Endometrial microvascular endothelial cells (primary cell): ENCODE results near the gene ADPRHL1. TPM values are rescaled to one million over a fixed set of nuclear protein-coding genes. Genes with fewer than 3 reads are reported as not detected.
"Not testable (repeated sequence)": the region's sequence is repeated elsewhere in the genome, so short reads cannot be mapped to it uniquely, and the experiment has no call there.

Experiments
- in situ Hi-C: cut with HindIII; loops from 2 replicates; pipeline ENCODE4 v1.10.0; 2017; ENCODE audit warnings: low sequenced_read_pairs, low pct_unique_long_range_greater_than_20kb; ENCODE audit errors: inconsistent ontology term
- total RNA-seq: library from RNA; depleted of rRNA; stranded (reverse); fragments of >200 nt; gene quantifications from one replicate; pipeline ENCODE4 v1.2.3, GENCODE V29; 2015; ENCODE audit errors: inconsistent ontology term

Gene ADPRHL1
- total RNA-seq, 1 donor from 2014 or later, result 17.5 TPM

DNA sequence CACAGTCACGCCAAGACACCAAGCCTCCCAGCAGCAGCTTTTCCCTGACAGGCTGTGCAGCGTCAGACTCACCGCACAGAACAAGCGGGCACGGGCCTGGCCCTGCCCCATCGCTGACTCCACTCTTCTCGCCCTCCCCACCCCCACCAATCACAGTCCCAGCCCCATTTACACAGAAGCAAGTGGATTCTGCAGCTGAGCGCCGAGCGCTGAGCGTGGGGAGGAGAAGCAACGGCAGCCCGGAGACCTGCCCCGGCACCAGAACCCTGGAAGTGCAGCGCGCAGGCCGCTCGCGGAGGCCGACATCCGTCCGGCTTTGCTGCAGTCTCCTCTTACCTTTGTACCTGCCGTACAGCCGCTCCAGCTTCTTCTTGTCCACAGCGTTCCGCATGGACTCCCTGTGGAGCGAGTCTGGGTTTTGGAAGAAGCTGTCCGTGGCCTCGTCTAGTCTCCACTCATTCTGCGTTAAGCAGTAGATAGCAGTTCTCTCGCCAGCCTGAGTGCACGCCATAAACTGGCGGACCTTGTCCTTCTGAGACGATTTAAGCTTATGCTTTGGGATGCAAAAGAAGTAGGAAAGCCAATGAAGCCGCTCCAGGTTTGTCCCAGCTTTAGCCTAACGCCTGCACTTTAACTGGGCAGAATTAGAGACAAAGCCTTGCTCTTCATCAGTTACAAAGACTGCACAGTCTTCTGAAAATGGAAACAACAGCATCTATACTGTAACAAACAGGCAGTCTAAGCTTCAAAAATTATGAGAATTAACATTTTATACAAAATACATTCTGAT, 30.4 kb upstream of the ADPRHL1 start:
- in situ Hi-C loops, result no loop called here

DNA sequence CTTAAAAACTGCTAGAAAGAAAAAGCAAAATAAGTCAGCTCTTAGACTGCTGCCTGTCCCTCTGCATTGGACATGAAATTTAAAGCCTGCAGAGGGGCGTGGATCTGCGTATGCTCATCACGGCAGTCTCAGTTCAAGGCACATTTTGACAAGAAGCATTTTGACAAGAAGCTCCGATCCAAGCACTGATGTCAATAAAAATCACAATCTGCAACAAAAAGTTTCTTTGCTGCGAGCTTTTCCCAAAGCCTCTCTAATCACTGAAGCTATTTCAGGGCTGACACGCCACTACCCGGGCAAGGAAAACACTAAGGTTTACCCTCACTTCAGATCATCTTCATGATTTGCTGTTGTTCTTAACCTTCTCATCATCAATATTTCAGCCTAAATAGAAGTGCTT, 29.8 kb upstream of the ADPRHL1 start:
- in situ Hi-C loops, result no loop called here

DNA sequence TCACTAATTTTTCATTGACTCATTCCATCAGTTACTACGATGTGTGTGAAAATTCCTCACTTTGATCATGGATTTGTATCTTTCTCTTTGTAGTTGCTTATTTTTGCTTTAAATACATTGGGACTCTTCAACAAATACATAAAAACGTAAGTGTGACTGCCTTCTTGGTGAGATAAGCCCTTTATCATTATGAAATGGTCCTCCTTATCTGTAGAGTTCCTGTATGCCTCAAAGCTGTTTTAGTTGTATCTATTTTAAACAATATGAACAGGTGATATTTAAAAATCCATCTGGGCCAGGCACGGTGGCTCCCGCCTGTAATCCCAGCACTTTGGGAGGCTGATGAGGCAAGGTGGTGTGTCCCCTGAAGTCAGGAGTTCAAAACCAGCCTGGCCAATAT, 25.9 kb upstream of the ADPRHL1 start:
- in situ Hi-C loops, result no loop called here

DNA sequence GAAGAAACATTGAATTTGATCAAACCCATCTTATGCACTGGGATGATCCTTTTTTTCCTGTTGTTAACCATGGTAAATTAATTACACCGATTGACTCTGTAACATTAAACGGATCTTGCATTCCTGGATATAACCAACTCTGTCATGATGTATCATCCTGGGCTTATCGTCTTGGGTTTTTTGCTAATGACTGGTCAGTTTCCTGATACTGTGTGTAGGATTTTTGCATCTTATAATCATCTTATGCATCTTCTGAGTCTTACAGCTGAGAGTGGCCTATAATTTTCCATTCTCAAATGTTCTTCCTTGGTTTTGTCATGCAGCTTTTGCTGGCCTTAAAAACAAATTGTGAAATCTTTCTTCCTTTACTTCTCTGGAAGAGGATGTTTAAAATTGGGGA, 24.4 kb upstream of the ADPRHL1 start:
- in situ Hi-C loops, result no loop called here

DNA sequence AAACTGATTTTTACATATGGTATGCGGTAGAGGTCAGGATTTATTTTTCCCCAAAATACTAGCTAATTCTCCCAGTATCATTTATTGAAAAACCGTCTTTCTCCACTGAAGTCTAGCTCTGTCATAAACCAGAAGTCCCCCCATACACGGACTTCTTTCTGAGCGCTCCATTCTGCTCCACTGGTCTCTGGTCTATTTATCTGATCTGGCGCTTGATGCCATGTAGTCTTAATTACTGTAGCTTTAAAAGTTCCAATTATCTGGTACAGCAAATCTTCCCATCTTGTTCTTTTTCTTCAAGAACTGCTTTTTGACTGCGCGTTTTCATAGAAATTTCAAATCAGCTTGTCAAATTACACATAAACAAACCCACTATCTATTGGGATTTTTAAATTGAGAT, 23.5 kb upstream of the ADPRHL1 start:
- in situ Hi-C loops, result no loop called here

DNA sequence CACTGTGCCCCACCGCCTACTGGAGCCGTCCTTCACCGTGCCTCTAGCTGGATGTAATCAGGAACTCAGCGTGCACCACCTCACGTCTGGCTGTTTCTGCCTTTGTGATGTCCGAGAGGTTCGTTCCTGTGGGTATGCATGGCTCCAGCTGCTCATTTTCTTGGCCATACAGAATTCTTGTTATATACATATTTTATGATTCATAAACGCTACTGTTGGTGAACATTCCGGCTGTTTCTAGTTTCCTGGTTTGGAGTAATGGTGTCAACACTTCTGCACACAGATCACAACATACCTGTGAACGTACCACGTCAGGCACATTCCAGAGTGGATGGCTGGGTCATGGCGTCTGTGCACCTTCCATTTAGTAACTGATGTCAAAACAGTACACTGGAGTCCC, 22.6 kb upstream of the ADPRHL1 start:
- in situ Hi-C loops, result no loop called here

DNA sequence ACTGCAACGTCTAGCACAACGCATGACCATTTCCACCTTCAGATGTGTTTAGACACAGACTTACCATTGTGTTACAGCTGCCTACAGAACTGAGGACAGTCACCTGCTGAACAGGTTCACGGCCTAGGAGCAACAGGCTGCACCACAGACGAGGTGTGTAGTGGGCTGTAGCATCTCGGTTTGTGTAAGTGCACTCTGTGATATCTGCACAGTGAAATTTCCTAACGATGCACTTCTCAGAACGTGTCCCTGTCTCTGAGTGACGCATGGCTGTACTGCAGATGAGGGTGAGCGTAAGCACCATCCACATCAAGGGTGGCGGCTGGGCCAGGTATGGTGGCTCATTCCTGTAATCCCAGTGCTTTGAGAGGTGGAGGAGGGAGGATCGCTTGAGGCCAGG, 22.0 kb upstream of the ADPRHL1 start:
- in situ Hi-C loops, result no loop called here

DNA sequence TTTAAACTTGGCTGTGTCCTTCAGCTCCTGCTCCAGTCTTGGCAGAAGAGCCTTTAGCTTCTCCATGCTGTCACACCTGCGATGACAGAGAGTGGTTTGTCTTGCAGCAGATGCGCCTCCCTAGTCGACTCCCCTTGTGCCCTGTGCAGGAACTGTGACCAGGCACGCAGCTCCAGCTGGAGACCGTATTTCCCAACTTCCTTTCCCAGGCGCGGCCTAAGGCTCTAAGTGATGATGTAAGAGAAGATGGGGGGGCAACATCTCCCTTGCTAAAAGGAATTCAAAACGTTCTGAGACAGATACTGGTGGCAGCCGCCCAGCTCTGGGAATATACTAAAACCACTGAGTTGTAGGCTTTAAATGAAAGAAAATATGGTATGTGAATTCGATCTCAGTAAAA, 20.9 kb upstream of the ADPRHL1 start:
- in situ Hi-C loops, result no loop called here

DNA sequence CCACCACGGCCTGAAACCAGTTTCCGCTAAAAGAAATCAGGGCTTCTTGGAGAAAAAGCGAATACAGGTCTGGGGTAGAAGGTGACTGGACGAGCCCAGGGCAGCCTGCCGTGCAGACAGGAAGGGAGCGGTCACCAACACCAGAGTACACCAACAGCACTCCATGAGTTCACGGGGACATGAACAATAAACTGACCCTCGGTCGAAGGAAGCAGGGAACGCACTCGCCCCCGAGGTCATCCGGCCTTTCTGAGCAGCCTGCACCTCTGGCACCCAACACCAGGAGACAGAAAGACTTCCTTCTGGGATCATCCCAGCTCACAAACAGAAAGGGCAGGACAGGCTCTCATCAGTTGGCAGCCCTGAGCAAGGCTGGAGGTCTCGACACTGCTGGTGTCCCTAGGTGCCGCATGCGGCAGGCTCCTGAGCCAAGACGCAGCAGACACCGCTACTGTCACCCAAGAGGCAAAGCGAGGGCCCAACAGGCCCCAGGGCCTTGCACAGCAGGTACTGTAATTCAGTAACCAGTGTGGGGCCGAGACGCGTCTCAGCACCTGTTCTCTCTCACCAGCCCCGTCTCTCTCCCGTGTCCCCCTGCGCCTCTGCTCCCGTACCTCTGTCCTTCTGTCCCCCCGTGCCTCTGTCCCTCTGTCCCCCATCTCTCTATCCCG, 19.2 kb upstream of the ADPRHL1 start:
- in situ Hi-C loops, result no loop called here

DNA sequence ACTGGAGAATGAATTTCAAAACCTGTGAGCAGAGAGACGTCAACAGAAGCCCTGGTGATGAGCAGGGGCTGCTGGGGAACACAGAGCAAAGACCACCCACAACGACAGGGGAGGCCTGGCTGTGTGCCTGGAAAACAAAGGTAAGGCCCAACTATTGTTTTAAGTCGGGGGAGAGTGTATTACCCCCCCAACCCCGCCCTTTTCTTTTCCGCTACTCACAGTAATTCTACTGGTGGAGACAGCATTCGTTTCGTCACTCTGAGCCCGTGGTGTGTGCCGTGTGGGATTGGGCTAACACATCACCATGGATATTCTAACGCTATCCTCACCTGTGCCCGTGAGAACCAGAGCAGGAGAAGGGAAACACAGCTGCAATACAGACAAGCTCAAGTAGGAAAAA, 18.6 kb upstream of the ADPRHL1 start:
- in situ Hi-C loops, result no loop called here

DNA sequence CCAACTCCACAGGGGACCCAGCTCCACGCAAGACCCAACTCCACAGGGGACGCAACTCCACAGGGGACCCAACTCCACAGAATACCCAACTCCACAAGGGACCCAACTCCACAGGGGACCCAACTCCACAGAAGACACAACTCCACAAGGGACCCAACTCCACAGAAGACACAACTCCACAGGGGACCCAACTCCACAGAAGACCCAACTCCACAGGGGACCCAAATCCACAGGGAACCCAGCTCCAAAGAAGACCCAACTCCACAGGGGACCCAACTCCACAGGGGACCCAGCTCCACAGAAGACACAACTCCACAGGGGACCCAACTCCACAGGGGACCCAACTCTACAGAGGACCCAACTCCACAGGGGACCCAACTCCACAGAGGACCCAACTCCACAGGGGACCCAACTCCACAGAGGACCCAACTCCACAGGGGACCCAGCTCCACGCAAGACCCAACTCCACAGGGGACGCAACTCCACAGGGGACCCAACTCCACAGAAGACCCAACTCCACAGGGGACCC, 17.4 kb upstream of the ADPRHL1 start:
- in situ Hi-C loops, result not testable (repeated sequence)

DNA sequence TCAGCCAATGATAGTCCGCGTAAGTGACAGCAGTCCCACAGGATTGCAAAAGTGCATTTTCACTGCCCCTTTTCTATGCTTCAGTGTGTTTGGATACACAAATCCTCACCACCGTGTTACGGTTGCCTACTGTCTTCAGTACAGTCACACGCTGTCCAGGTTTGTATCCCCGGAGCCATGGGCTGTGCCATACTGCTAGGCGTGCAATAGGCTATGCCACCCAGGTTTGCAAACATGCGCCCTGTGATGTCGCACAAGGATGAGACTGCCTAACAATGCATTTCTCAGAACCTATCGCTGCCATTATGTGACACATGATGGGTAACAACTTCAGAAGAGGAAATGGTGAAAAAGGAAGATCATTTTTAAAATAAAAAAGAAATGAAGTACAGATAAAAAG, 16.8 kb upstream of the ADPRHL1 start:
- in situ Hi-C loops, result no loop called here

DNA sequence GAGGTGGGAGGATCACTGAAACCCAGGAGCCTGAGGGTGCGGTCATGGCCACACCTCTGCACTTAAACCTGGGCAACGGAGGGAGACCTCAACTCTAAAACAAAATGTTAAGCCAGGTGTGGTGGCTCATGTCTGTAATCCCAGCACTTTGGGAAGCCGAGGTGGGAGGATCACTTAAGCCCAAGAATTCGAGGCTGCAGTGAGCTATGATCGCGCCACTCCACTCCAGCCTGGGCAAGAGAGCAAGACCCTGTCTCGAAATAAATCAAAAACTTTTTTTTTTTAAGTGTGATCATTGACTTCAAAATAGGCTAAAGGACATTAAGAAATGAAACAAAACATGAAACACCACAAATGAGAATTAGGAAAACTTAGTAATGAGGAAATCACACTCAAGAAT, 16.3 kb upstream of the ADPRHL1 start:
- in situ Hi-C loops, result no loop called here

DNA sequence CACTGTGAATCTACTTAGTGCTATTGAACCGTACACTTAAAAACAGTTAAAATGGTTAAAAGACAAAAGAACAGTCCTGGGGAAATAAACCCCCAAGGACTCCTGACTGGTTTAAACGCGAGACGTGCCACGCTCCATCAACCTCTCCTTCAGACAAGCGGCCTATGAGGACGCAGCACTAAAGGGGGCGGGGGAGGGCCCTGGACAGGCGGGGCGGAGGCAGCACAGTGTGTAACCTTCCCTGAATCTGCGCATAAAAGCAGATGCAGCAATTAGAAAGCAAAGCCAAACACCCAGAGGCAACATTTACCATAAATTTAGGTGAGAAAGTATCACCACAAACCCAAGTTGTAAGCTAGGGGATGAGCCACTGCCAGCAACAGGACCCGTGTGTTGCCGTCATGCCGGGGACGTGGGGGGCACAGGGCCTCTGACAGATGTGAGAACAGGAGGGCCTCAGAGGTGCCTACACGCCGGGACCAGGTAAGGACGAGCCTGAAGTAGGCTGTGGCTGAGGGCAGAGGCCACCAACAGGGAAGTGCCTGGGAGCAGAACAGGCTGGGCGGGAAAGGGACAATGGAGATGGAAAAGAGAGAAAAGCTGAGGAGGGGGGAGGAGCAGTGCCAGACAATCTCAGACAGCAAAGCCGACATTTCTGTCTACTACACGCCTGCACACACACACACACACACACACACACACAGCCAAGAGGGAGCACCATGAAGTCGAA, 15.3 kb upstream of the ADPRHL1 start:
- in situ Hi-C loops, result no loop called here

DNA sequence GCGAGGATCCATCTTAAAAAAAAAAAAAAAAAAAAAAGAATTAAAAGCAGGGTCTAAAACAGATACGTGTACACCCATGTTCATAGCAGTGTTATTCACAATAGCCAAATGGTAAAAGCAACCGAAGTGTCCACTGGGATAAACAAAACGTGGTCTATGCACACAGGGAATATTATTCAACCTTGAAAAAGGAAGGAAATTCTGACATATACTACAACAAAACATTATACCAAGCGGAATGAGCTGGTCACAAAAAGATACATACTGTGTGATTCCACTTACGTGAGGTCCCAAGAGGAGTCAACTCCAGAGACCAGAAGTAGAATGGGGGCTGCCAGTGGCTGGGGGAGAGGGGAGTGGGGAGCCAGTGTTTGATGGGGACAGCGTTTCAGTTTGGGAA, 14.7 kb upstream of the ADPRHL1 start:
- in situ Hi-C loops, result no loop called here

DNA sequence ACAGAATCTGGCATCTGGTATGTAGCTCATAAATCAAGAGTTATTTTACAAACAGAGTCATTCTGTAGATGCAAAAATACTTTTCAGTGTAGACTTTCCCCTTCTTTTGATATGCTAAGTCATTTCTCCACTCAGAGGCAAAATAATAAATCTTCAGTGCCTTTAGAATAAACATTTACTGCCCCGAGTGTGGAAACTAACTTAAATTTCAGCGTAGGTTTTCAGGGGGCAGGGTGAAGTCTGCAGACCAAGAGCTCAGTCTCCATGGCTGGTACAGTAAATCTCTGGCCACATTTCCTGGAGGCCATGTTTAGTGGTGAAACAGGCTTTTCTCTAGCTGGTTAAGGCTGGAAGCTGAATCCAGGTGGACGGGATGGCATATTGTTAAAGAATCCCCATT, 13.1 kb upstream of the ADPRHL1 start:
- in situ Hi-C loops, result no loop called here

DNA sequence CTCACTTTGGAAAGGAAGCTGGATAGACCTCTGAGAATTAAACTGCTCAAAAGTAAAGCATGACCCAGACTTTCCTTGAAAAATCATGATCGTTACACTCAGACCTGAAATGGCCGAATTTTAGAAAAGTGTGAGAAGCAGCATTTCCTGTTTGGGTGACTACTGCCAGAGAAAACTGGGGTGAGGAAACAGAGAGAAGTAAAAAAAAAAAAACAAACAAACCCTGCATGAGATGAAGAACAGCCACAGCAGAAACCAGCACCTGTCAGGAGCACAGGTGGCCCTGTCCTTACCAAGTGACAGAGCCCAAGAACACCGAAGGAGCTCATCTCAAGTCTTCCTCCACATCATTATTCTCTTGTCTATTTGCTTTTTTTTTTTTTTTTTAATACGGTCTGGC, 12.0 kb upstream of the ADPRHL1 start:
- in situ Hi-C loops, result no loop called here

DNA sequence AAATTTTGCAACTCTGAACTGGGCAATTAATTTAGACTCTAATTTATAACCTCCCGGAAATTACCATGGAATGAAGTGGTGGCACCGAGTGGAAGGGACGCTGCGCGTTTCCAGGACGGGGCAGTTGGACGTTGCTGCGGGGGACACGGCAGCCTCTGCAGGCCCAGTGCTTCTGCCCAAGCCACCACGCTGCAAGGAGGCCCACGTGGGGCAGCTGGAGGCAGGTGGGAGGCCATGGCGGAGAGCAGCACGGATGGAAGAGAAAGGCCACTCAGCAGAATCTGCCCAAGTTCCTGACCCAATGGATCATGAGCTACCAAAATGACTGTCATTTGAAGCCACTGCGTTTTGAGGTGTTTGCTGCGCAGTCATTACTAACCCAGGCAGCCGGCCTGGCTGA, 11.2 kb upstream of the ADPRHL1 start:
- in situ Hi-C loops, result no loop called here

DNA sequence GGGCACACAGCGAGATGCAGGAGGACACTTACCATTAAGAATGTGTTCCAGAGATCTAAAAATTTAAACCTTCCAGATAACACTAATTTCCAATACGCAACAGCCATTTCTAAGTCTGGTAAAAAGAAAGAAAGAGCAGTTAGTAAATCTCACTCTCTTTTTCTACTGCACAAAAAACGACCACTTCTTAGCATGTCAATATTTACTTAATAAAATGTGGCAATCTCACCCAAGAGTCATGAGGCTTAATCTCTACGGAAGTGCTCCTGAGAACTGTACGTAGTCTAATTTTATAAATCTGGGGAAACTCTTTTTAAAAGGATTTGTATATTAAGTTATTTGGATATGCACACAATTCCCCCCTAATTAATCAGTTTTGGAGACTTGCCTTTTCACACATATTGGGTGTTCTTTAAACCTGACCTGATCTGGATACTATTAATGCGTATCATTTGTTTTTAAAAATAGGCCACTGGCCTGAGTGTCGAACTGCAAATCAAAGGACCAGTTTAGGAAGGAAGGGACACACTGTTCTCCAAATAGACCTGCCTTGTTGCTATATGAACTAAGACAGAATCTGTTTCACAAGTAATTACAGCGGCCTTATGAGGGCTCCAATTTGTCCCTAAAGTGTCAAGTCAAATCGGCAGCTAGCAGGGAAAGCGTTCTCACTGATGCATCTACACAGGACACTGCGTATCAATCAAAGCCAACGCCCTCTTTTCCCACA, 7.9 kb upstream of the ADPRHL1 start:
- in situ Hi-C loops, result no loop called here
